Stimulated activated CD8-positive, alpha-beta memory T cell treated with anti-CD3 and anti-CD28 coated beads, Interleukin-12 subunit alpha, Interleukin-12 subunit beta, amount 100 ng/mL, for 24 hours (primary cell): ENCODE results near the gene SHISA2.

ENCODE experiments used
- DNase-seq: peaks from one replicate; pipeline ENCODE4 v3.0.0-alpha.2; 2020; ENCODE audit errors: extremely low read depth

Gene SHISA2

DNA sequence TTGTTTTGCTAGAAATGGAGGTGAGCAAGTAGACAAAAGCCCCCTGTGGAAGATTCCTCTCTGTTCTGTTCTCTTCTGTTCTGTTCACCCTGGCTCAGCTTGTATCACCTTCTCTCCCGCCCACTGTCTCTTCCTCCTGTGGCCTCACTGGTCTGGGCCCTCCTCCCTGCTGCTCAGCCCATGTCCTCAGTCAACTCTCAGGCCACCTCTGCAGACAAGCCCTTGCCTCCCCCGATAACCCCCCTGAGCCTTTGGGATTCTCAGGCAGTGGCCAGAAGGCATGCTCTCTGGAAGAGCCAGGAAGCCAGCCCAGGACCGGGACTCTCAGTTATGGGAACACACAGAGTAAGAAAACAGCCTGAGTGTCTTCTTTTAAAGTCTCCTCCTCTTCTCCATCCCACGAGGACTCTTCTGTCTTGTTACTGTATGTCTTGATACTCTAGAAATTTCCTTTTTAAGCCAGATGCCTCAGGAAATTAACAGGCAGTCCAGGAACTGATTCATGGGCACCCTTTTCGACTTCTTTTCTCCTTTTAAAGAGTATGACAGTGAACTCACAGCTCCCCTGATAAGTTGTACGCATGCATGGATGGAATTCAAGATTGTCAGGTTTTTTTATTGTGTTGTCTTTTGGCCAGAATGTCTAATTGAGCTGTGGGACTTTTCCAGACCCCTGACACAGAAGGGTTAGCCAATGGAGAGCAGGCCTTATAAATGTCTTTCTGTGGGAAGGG is 33.7 kb downstream of the SHISA2 start:
- DNase-seq = no peak

DNA sequence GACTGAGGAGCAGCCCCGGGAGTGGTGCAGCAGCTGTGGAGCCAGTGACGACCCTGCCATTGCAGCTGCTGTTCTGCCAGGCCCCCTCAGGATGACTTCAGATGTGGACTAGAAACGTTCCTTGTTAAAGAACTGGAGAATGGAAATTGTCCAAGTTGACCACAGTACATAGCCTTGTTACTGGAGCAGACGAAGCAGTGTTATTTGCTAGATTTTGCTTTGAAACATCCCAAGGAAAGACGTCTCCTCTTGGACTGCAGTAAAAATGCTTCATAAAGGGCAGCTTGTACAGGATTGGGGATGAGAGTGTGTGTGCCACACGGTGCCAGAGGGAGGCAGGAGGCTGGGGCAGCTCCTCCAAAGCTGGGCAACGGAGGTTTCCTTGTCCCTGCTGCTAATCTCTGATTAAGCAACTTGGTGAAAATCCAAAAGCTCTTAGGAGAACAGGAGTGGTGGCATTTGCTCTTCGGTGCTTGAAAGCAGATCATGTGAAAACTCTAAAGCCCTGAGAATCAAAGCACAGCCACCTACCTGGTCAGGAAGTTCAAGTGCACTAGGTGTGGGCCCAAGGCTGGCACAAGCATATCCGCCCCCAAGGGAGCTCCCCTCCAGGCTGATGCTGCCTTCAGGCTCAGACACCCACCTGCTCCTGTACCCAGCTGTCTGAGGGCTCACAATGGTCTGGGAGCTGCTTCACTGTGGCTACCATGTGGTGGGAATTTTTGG is 34.5 kb downstream of the SHISA2 start:
- DNase-seq = no peak

DNA sequence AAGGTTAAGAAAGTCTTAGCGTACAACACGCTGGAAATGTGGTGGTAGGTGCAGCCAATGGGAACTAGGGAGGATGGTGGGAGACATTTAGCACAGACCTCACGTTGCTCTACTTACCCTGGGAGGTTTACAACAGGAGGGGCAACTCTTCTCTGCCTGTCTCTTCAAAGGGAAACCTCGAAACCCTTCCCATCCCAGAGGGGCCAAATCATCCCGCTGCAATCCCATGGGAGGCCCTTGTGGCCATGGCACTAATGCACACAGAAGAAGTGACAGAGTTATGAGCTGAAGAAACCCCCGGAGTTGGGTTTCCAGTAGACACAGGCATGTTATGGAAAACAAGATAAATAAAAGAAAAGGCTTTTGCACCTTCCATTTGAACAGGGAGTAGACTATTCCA is 35.6 kb downstream of the SHISA2 start:
- DNase-seq = no peak

DNA sequence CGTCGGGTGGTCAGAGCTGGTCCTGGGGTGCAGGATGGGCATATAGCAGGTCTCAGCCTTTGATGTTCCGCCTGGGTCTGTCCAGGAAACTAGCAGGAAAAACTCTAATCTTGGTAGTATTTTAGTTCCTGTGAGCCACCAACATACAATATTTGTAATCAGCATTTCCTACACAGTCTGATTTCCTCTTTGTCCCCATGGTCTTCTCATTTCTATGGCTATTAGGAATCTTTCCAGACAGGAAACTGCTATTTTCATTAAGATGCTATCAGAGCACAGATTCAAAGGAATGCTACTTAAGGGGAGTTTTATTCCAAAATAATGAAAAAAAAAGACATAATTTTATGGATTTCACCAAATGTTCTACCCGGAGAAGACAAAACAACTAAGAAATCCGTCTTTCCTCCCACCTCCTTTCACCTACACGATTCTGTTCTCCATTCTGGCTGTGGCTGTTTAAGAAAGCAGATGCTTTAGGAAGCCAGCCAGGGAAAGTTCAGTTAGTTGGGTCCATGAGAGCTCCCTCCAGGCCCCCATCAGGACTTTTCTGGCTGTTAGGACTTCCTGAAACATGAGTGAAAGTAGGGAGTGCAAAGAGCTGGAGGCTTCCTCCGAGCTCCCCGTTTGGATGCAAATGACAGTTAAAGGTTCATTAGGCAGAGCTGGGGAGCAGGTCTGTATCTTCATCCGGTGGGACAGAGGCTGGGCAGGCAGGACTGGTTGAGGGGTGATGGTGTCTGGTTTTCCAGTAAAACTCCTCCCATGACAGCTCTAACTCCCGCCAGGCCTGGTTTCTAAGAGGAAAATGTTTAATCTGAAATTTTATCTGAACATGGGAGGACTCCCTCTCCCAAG is 36.3 kb downstream of the SHISA2 start:
- DNase-seq = no peak

- no peak for DNase-seq
Measured at GRCh38 chr13:26012995-26013394, 38.8 kb downstream of the SHISA2 start.

GRCh38 chr13:26011996-26012821 is 39.6 kb downstream of the SHISA2 start:
- peak; percentile 8 for DNase-seq

DNA sequence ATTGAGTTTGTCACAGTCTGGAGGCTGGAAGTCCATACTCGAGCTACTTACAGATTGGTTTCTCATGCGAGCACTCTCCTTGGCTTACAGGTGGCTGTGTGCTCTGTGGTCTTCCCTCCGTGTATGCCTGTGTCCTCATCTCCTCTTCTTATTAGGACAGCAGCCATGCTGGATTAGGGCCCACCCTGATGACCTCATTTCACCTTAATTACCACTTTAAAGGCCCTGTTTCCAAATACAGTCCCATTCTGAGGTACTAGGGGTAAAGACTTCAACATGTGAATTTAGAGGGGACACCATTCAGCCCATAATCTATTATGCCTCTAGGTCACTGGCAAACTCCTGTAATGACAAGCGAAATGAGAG is 40.6 kb downstream of the SHISA2 start:
- DNase-seq = no peak

GRCh38 chr13:26010487-26011207 is 41.2 kb downstream of the SHISA2 start:
- no peak for DNase-seq

DNA sequence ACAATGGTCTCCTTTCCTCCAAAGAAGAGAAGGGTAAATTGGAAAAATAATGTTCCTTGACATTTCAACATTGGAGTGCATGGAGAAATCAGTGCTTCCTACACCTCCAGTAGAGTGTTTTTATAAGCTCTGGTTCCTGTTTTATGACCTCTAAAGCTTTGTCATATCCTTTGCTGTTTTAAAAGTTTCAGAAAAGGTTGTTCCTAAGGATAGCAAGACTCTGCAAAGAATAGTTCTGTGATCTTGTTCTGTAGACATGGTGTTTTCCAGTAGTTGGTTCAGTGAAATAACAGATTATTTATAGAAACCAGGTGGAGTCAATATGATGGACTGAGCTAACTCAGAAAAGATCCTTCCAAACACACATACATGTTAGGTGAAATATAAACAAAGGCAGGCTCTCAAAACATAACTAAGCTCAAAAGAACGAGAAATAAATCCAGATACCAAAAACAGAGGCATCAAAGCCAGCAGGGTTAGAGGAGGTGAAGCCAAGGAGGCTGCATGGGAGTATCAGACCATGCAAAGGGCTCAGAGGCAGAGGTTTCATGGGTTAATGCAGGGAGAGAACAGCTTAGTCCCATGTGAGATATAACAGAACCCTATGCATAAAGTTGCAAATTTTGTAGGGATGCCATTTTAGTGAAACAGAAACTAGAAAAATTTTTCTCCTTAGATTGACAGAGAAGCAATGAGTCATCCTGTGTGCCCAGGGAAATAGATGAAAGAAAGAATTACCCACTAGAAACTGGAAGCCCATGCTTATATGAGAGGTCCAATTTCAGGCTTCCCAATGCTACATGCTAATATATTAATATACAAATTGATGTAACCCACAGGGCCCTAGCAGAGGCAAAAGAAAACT is 44.3 kb downstream of the SHISA2 start:
- no peak for DNase-seq
